ENCODE results near the gene CMIP. TPM values are rescaled to one million over a fixed set of nuclear protein-coding genes. Genes with fewer than 3 reads are reported as not detected.

CMIP gene
- total RNA-seq, 1 experiment from 2014 or later: 68.0 TPM

GRCh38 chr16:81684901-81685300 lies 240.3 kb downstream of the CMIP start:
- H3K36me3 ChIP-seq (ENCODE audit: control insufficient read depth, insufficient read depth, low read length): peaks cover 3% of the 10 kb centered on the region
- no peak for TF ChIP-seq CTCF (IDR thresholded peaks at IDR 0.05; ENCODE audit: insufficient read depth in 1 of 2, low read depth in 1 of 2, low read length in 1 of 2, severe bottlenecking in 1 of 2, unreplicated experiment in 1 of 2)
- POLR2A ChIA-PET: interaction anchor here (0.6 kb wide), 1 partner anchor 240 kb away, joined by 3 read pairs; no protein-coding TSS in a partner anchor
- Mint-ChIP-seq H3K4me1 (ENCODE audit: low read depth, unreplicated experiment) (no peaks in the 10 kb centered on the region), H3K9me3 (ENCODE audit: unreplicated experiment) (no peaks in the 10 kb centered on the region), H3K4me3 (ENCODE audit: unreplicated experiment) (no peak overlapping the region), H3K27me3 (ENCODE audit: insufficient read depth, unreplicated experiment) (no peaks in the 10 kb centered on the region), H3K36me3 (ENCODE audit: insufficient read depth, unreplicated experiment) (peaks cover 33% of the 10 kb centered on the region), H3K27ac (ENCODE audit: unreplicated experiment) (no peak overlapping the region)
- CTCF ChIA-PET: no interaction called here
- no peaks in the 10 kb centered on the region for H3K9me3 ChIP-seq
- BruUV-seq (replicated peaks): no TSS peak
- H3K27me3 ChIP-seq (replicated peaks; ENCODE audit: control insufficient read depth, insufficient read depth, low read length): no peaks in the 10 kb centered on the region
- no peak overlapping the region for H3K4me3 ChIP-seq (ENCODE audit: low read depth, low read length)
- H3K4me1 ChIP-seq: no peaks in the 10 kb centered on the region
- intact Hi-C loops (cut with micrococcal nuclease; ENCODE audit: unreplicated experiment): no loop called here
- no peak for DNase-seq

DNA sequence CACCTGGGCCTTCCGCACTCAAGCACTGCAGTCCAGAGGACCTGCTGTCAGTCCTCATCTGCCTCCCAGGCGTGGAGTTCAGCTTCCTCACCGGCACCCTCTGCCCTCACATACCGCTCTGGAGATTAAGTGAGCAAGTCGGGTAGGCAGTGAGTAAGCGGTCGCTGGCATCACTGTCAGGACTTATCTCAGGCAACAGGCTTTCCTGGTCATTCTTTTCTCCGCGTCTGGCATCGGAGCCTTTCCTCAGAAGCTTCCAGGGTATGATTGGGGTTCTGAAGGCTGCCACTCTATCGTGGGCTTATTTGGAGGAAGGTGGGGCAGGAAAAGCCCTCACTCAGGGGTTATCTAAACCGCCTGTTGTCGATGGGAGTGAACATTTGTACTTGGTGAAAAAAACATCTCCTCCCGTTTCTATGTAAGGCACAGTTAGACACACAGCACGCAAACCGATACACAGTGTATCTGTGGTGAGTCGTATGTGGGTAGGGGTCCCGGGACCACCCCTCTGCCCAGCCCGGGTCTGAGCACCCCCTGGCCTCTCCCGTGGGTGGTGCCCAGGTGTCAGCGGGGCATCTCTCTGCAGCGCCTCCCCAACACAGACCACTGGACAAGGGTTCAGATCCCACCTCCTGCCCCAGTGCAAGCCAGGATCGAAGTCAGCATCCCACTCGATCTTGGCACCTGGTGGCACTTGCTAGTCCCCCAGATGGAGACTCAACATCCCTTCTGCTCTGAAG lies 242.0 kb downstream of the CMIP start:
- Mint-ChIP-seq H3K4me3 (ENCODE audit: unreplicated experiment) (no peak overlapping the region), H3K27me3 (ENCODE audit: insufficient read depth, unreplicated experiment) (no peaks in the 10 kb centered on the region), H3K9me3 (ENCODE audit: unreplicated experiment) (no peaks in the 10 kb centered on the region), H3K4me1 (ENCODE audit: low read depth, unreplicated experiment) (no peaks in the 10 kb centered on the region), H3K27ac (ENCODE audit: unreplicated experiment) (no peak overlapping the region), H3K36me3 (ENCODE audit: insufficient read depth, unreplicated experiment) (peaks cover 27% of the 10 kb centered on the region)
- H3K4me1 ChIP-seq: no peaks in the 10 kb centered on the region
- BruUV-seq (replicated peaks): no TSS peak
- TF ChIP-seq CTCF (IDR thresholded peaks at IDR 0.05; ENCODE audit: insufficient read depth in 1 of 2, low read depth in 1 of 2, low read length in 1 of 2, severe bottlenecking in 1 of 2, unreplicated experiment in 1 of 2): no peak
- H3K4me3 ChIP-seq (ENCODE audit: low read depth, low read length): no peak overlapping the region
- no peaks in the 10 kb centered on the region; the same call in 1 of the 2 replicates for H3K36me3 ChIP-seq (ENCODE audit: control insufficient read depth, insufficient read depth, low read length)
- POLR2A ChIA-PET: no interaction called here
- intact Hi-C loops (cut with micrococcal nuclease; ENCODE audit: unreplicated experiment): no loop called here
- DNase-seq: no peak
- no peaks in the 10 kb centered on the region for H3K9me3 ChIP-seq
- H3K27me3 ChIP-seq (replicated peaks; ENCODE audit: control insufficient read depth, insufficient read depth, low read length): no peaks in the 10 kb centered on the region
- CTCF ChIA-PET: no interaction called here

- intact Hi-C loops (cut with micrococcal nuclease; ENCODE audit: unreplicated experiment): no loop called here
- H3K36me3 ChIP-seq (ENCODE audit: control insufficient read depth, insufficient read depth, low read length): no peaks in the 10 kb centered on the region; the same call in 1 of the 2 replicates
- ChIA-PET CTCF (interaction anchor here (1.4 kb wide), 1 partner anchor 10 kb away, joined by 4 read pairs; no protein-coding TSS in a partner anchor), POLR2A (no interaction called here)
- no peaks in the 10 kb centered on the region for H3K4me1 ChIP-seq
- no peak overlapping the region for H3K4me3 Mint-ChIP-seq (ENCODE audit: unreplicated experiment)
- H3K9me3 Mint-ChIP-seq (ENCODE audit: unreplicated experiment): no peaks in the 10 kb centered on the region
- no peak for DNase-seq
- no peak overlapping the region for H3K4me3 ChIP-seq (ENCODE audit: low read depth, low read length)
- H3K27me3 Mint-ChIP-seq (ENCODE audit: insufficient read depth, unreplicated experiment): no peaks in the 10 kb centered on the region
- no peaks in the 10 kb centered on the region for H3K27me3 ChIP-seq (replicated peaks; ENCODE audit: control insufficient read depth, insufficient read depth, low read length)
- no peaks in the 10 kb centered on the region for H3K4me1 Mint-ChIP-seq (ENCODE audit: low read depth, unreplicated experiment)
- no peak for TF ChIP-seq CTCF (IDR thresholded peaks at IDR 0.05; ENCODE audit: insufficient read depth in 1 of 2, low read depth in 1 of 2, low read length in 1 of 2, severe bottlenecking in 1 of 2, unreplicated experiment in 1 of 2)
- no peaks in the 10 kb centered on the region for H3K9me3 ChIP-seq
- no TSS peak for BruUV-seq (replicated peaks)
- no peak overlapping the region for H3K27ac Mint-ChIP-seq (ENCODE audit: unreplicated experiment)
- H3K36me3 Mint-ChIP-seq (ENCODE audit: insufficient read depth, unreplicated experiment): peaks cover 29% of the 10 kb centered on the region
Observed at GRCh38 chr16:81687131-81687456, 242.5 kb downstream of the CMIP start.
